IPS-15b (cell line): ENCODE data around the gene RPGRIP1L.

Source experiments
- H3K27me3 ChIP-seq: one replicate; pipeline ENCODE4 v1.6.1; 2013; ENCODE audit warnings: low read length; ENCODE audit not compliant: control insufficient read depth, insufficient read depth
- H3K36me3 ChIP-seq: one replicate; pipeline ENCODE4 v1.6.1; 2013; ENCODE audit warnings: low read length; ENCODE audit not compliant: control insufficient read depth, insufficient read depth
- H3K4me1 ChIP-seq: one replicate; pipeline ENCODE4 v1.6.1; 2013; ENCODE audit warnings: mild to moderate bottlenecking, low read length; ENCODE audit not compliant: control insufficient read depth, insufficient read depth
- H3K4me3 ChIP-seq: one replicate; pipeline ENCODE4 v1.5.1; 2013; ENCODE audit warnings: low read depth, low read length
- H3K9ac ChIP-seq: one replicate; pipeline ENCODE4 v1.6.1; 2013; ENCODE audit warnings: low read depth, mild to moderate bottlenecking, low read length
- H3K9me3 ChIP-seq: one replicate; pipeline ENCODE4 v1.6.1; 2013; ENCODE audit warnings: mild to moderate bottlenecking, low read length; ENCODE audit not compliant: control insufficient read depth, insufficient read depth

RPGRIP1L gene

GRCh38 chr16:53703590-53704444, at the start of gene RPGRIP1L, which contains the start of gene FTO:
RPGRIP1L (minus strand) TSS chr16:53703859; CDS start chr16:53700723, 3,136 bp downstream.
FTO (plus strand) TSS chr16:53704156.
- H3K9ac ChIP-seq: peak within 1 kb of the TSS; percentile 27
- no peaks in the 10 kb centered on the region for H3K4me1 ChIP-seq
- no peaks in the 10 kb centered on the region for H3K27me3 ChIP-seq
- peak within 1 kb of the TSS; percentile 96 for H3K4me3 ChIP-seq
- H3K36me3 ChIP-seq: no peaks in the 10 kb centered on the region
- no peaks in the 10 kb centered on the region for H3K9me3 ChIP-seq

GRCh38 chr16:53753431-53753830, 49.8 kb upstream of the RPGRIP1L start:
- Histone ChIP-seq H3K4me3 (no peak overlapping the region), H3K36me3 (no peaks in the 10 kb centered on the region), H3K4me1 (peaks cover 8% of the 10 kb centered on the region), H3K27me3 (no peaks in the 10 kb centered on the region), H3K9me3 (no peaks in the 10 kb centered on the region), H3K9ac (no peak overlapping the region)

GRCh38 chr16:53752560-53752959, 48.9 kb upstream of the RPGRIP1L start:
- no peaks in the 10 kb centered on the region for H3K9me3 ChIP-seq
- no peaks in the 10 kb centered on the region for H3K27me3 ChIP-seq
- peaks cover 8% of the 10 kb centered on the region for H3K4me1 ChIP-seq
- H3K36me3 ChIP-seq: no peaks in the 10 kb centered on the region
- no peak overlapping the region for H3K9ac ChIP-seq
- H3K4me3 ChIP-seq: no peak overlapping the region

- Histone ChIP-seq H3K9me3 (no peaks in the 10 kb centered on the region), H3K4me1 (peaks cover 6% of the 10 kb centered on the region), H3K4me3 (no peak overlapping the region), H3K36me3 (no peaks in the 10 kb centered on the region), H3K9ac (no peak overlapping the region), H3K27me3 (no peaks in the 10 kb centered on the region)
Measured at GRCh38 chr16:53745753-53746266, 42.2 kb upstream of the RPGRIP1L start.

- H3K27me3 ChIP-seq: no peaks in the 10 kb centered on the region
- no peak overlapping the region for H3K9ac ChIP-seq
- H3K36me3 ChIP-seq: no peaks in the 10 kb centered on the region
- H3K9me3 ChIP-seq: no peaks in the 10 kb centered on the region
- H3K4me3 ChIP-seq: no peak overlapping the region
- H3K4me1 ChIP-seq: peaks cover 6% of the 10 kb centered on the region
Measured at GRCh38 chr16:53745086-53745485, 41.4 kb upstream of the RPGRIP1L start.

- H3K27me3 ChIP-seq: no peaks in the 10 kb centered on the region
- H3K4me1 ChIP-seq: peaks cover 6% of the 10 kb centered on the region
- no peak overlapping the region for H3K9ac ChIP-seq
- H3K4me3 ChIP-seq: no peak overlapping the region
- H3K36me3 ChIP-seq: no peaks in the 10 kb centered on the region
- H3K9me3 ChIP-seq: no peaks in the 10 kb centered on the region
Measured at GRCh38 chr16:53744449-53744848, 40.8 kb upstream of the RPGRIP1L start.

- no peaks in the 10 kb centered on the region for H3K27me3 ChIP-seq
- H3K4me1 ChIP-seq: peaks cover 6% of the 10 kb centered on the region
- no peaks in the 10 kb centered on the region for H3K9me3 ChIP-seq
- no peak overlapping the region for H3K4me3 ChIP-seq
- no peaks in the 10 kb centered on the region for H3K36me3 ChIP-seq
- no peak overlapping the region for H3K9ac ChIP-seq
Measured at GRCh38 chr16:53743149-53743566, 39.5 kb upstream of the RPGRIP1L start.

- H3K4me1 ChIP-seq: peaks cover 6% of the 10 kb centered on the region
- H3K4me3 ChIP-seq: no peak overlapping the region
- no peak overlapping the region for H3K9ac ChIP-seq
- no peaks in the 10 kb centered on the region for H3K27me3 ChIP-seq
- H3K9me3 ChIP-seq: no peaks in the 10 kb centered on the region
- no peaks in the 10 kb centered on the region for H3K36me3 ChIP-seq
Measured at GRCh38 chr16:53741546-53741945, 37.9 kb upstream of the RPGRIP1L start.

- H3K9me3 ChIP-seq: no peaks in the 10 kb centered on the region
- H3K27me3 ChIP-seq: no peaks in the 10 kb centered on the region
- H3K36me3 ChIP-seq: no peaks in the 10 kb centered on the region
- no peak overlapping the region for H3K9ac ChIP-seq
- H3K4me1 ChIP-seq: peaks cover 6% of the 10 kb centered on the region
- no peak overlapping the region for H3K4me3 ChIP-seq
Measured at GRCh38 chr16:53740933-53741531, 37.4 kb upstream of the RPGRIP1L start.

GRCh38 chr16:53740476-53740875, 36.8 kb upstream of the RPGRIP1L start:
- H3K27me3 ChIP-seq: no peaks in the 10 kb centered on the region
- H3K9ac ChIP-seq: no peak overlapping the region
- H3K36me3 ChIP-seq: no peaks in the 10 kb centered on the region
- H3K4me3 ChIP-seq: no peak overlapping the region
- H3K4me1 ChIP-seq: peaks cover 6% of the 10 kb centered on the region
- no peaks in the 10 kb centered on the region for H3K9me3 ChIP-seq

GRCh38 chr16:53737552-53737951, 33.9 kb upstream of the RPGRIP1L start:
- Histone ChIP-seq H3K4me1 (no peaks in the 10 kb centered on the region), H3K9ac (no peak overlapping the region), H3K4me3 (no peak overlapping the region), H3K27me3 (no peaks in the 10 kb centered on the region), H3K9me3 (no peaks in the 10 kb centered on the region), H3K36me3 (no peaks in the 10 kb centered on the region)

GRCh38 chr16:53736297-53736696, 32.6 kb upstream of the RPGRIP1L start:
- Histone ChIP-seq H3K4me1 (no peaks in the 10 kb centered on the region), H3K27me3 (no peaks in the 10 kb centered on the region), H3K4me3 (no peak overlapping the region), H3K36me3 (no peaks in the 10 kb centered on the region), H3K9me3 (no peaks in the 10 kb centered on the region), H3K9ac (no peak overlapping the region)
